ENCODE measurements around the gene FDX2.
A peak's percentile ranks its signal among the peaks of the same experiment; 100 is the strongest.

The FDX2 gene

GRCh38 chr19:10271543-10272086 is 44.2 kb downstream of the FDX2 start:
- ChIA-PET POLR2A (interaction anchor here (0.6 to 4.2 kb wide), 27 partner anchors 8 to 427 kb away, joined by 3 to 84 read pairs (median 8); partner anchors contain the start of genes ICAM4, ICAM5, PPAN and RAVER1), CTCF (interaction anchor here (1.0 to 16.8 kb wide), 16 partner anchors 8 to 341 kb away, joined by 3 to 484 read pairs (median 12); partner anchors contain the start of genes CDC37, ICAM4, ICAM5 and TYK2)
- DNase-seq (ENCODE audit: extremely low spot score) = peak; percentile 71
- TF ChIP-seq CTCF (IDR thresholded peaks at IDR 0.05; ENCODE audit: control extremely low read depth, extremely low read depth, low read depth, missing control alignments) = no peak

GRCh38 chr19:10270616-10271394 is 45.0 kb downstream of the FDX2 start, which contains the start of gene ICAM1:
Gene ICAM1, plus strand, starts transcription at chr19:10271120. Its CDS starts 40 bp downstream, at chr19:10271160.
- no peak for TF ChIP-seq CTCF (IDR thresholded peaks at IDR 0.05; ENCODE audit: control extremely low read depth, extremely low read depth, low read depth, missing control alignments)
- peak; percentile 87 for DNase-seq (ENCODE audit: extremely low spot score)
- ChIA-PET CTCF (interaction anchor here (0.7 to 16.8 kb wide), 20 partner anchors 9 to 340 kb away, joined by 3 to 484 read pairs (median 8); partner anchors contain the start of genes CDC37, ICAM4, ICAM5 and TYK2), POLR2A (interaction anchor here (0.5 to 4.2 kb wide), 28 partner anchors 9 to 165 kb away, joined by 3 to 84 read pairs (median 8); partner anchors contain the start of genes ICAM4, ICAM5, MRPL4 and P2RY11)

GRCh38 chr19:10270180-10270615 is 45.6 kb downstream of the FDX2 start:
- peak; percentile 79 for DNase-seq (ENCODE audit: extremely low spot score)
- ChIA-PET CTCF (interaction anchor here (0.7 to 16.8 kb wide), 16 partner anchors 10 to 157 kb away, joined by 3 to 484 read pairs (median 12); partner anchors contain the start of genes CDC37, ICAM4, ICAM5 and TYK2), POLR2A (interaction anchor here (0.9 to 4.2 kb wide), 18 partner anchors 9 to 164 kb away, joined by 3 to 84 read pairs (median 12); partner anchors contain the start of genes ICAM4, ICAM5, MRPL4 and P2RY11)
- TF ChIP-seq CTCF (IDR thresholded peaks at IDR 0.05; ENCODE audit: control extremely low read depth, extremely low read depth, low read depth, missing control alignments) = no peak

- POLR2A ChIA-PET = interaction anchor here (0.9 to 4.2 kb wide), 12 partner anchors 9 to 163 kb away, joined by 3 to 84 read pairs (median 14); partner anchors contain the start of genes ICAM4, ICAM5, MRPL4 and P2RY11
- CTCF ChIA-PET = interaction anchor here (0.6 to 16.8 kb wide), 26 partner anchors 10 to 340 kb away, joined by 3 to 484 read pairs (median 5); partner anchors contain the start of genes CDC37, ICAM4, ICAM5 and TYK2
- peak; percentile 98 for TF ChIP-seq CTCF (IDR thresholded peaks at IDR 0.05; ENCODE audit: control extremely low read depth, extremely low read depth, low read depth, missing control alignments)
- DNase-seq (ENCODE audit: extremely low spot score) = peak; percentile 82
Observed at GRCh38 chr19:10269333-10270179, 46.3 kb downstream of the FDX2 start.

- CTCF ChIA-PET = interaction anchor here (0.9 to 16.8 kb wide), 7 partner anchors 9 to 149 kb away, joined by 3 to 484 read pairs (median 11); partner anchors contain the start of gene TYK2
- POLR2A ChIA-PET = interaction anchor here (0.7 to 4.2 kb wide), 4 partner anchors 20 to 313 kb away, joined by 3 to 84 read pairs (median 4); partner anchors contain the start of genes ICAM4, ICAM5 and TYK2
- no peak for TF ChIP-seq CTCF (IDR thresholded peaks at IDR 0.05; ENCODE audit: control extremely low read depth, extremely low read depth, low read depth, missing control alignments)
- no peak for DNase-seq (ENCODE audit: extremely low spot score)
Observed at GRCh38 chr19:10268071-10268470, 47.7 kb downstream of the FDX2 start.

Data from GM10248 (cell line).